ENCODE results near the gene PXDN.

PXDN gene

DNA sequence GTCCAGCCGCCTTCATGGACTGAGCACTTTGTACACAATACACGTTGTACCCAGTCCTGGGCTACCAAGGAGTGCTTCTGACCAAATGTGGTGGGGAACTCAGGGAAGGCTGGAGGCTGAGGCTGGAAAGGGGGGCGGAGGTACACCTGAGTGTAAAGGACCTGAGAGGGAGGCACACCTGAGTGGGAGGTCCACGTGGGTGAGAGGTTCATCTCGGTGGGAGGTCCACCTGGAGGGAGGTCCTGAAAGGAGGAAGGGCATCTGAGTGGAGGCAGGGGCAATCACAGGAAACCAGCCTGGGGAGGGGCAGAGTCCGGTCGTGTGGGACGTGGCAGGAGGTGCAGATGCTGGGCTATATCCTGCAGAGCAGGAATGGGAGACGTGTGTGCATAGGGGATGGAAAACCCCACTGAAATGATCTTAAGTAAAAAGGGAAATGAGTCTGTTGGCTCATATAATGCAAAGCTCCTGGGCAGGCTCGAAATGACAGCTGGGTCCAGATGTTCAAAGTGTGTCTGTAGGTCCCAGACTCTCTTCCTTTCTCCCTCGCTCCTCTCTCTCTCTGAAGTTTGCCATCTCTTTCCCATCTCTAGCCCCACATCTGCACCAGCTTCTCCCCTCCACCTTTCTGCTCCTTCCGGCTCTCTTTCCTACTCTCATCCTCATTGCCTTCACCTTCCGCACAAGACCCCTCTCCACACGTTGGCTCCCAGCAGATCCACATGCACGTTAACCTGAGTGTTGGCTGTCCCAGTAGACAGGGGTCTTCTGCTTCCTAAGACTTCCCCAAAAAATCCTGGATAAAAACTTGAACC lies 137.7 kb downstream of the PXDN start:
- Histone ChIP-seq H3K4me1 (ENCODE audit: low read depth, poor library complexity, severe bottlenecking) (no peaks in the 10 kb centered on the region), H3K27ac (no peak overlapping the region), H3K9ac (no peak overlapping the region), H3K27me3 (ENCODE audit: insufficient read depth, low read depth) (no peaks in the 10 kb centered on the region), H4K20me1 (ENCODE audit: insufficient read depth) (no peaks in the 10 kb centered on the region), H3K4me2 (no peak overlapping the region), H3K36me3 (ENCODE audit: insufficient read depth) (no peaks in the 10 kb centered on the region), H3K79me2 (ENCODE audit: insufficient read depth, low read depth) (no peaks in the 10 kb centered on the region), H3K4me3 (IDR thresholded peaks at IDR 0.05; ENCODE audit: insufficient read depth, low read depth, low read length) (no peak overlapping the region), H2AFZ (ENCODE audit: low read depth) (no peak overlapping the region)
- TF ChIP-seq, protein P1, sequence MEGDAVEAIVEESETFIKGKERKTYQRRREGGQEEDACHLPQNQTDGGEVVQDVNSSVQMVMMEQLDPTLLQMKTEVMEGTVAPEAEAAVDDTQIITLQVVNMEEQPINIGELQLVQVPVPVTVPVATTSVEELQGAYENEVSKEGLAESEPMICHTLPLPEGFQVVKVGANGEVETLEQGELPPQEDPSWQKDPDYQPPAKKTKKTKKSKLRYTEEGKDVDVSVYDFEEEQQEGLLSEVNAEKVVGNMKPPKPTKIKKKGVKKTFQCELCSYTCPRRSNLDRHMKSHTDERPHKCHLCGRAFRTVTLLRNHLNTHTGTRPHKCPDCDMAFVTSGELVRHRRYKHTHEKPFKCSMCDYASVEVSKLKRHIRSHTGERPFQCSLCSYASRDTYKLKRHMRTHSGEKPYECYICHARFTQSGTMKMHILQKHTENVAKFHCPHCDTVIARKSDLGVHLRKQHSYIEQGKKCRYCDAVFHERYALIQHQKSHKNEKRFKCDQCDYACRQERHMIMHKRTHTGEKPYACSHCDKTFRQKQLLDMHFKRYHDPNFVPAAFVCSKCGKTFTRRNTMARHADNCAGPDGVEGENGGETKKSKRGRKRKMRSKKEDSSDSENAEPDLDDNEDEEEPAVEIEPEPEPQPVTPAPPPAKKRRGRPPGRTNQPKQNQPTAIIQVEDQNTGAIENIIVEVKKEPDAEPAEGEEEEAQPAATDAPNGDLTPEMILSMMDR (conservative IDR thresholded peaks at IDR 0.05; ENCODE audit: low read depth, low read length) = no peak

DNA sequence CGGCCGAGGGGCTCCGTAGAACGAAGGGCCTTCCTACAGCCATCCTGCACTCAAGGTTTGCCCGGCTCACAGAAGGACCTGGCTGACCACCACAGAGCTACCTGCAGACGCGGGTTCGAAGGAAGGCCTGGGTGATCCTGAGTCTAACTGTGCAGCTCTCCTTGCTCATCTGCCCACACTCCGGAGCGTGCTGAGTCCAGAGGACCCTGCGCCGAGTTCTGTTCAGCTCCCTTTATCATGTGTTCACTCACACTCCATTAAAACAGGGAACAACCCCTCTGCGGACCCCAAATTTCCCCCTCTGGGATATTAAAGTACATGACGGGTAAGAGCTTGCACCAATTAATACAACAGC lies 138.3 kb downstream of the PXDN start:
- Histone ChIP-seq H3K4me2 (no peak overlapping the region), H3K4me1 (ENCODE audit: low read depth, poor library complexity, severe bottlenecking) (no peaks in the 10 kb centered on the region), H3K4me3 (IDR thresholded peaks at IDR 0.05; ENCODE audit: insufficient read depth, low read depth, low read length) (no peak overlapping the region), H3K36me3 (ENCODE audit: insufficient read depth) (no peaks in the 10 kb centered on the region), H3K9ac (no peak overlapping the region), H3K27ac (no peak overlapping the region), H3K79me2 (ENCODE audit: insufficient read depth, low read depth) (no peaks in the 10 kb centered on the region), H4K20me1 (ENCODE audit: insufficient read depth) (no peaks in the 10 kb centered on the region), H3K27me3 (ENCODE audit: insufficient read depth, low read depth) (no peaks in the 10 kb centered on the region), H2AFZ (ENCODE audit: low read depth) (no peak overlapping the region)
- TF ChIP-seq, protein P1 (conservative IDR thresholded peaks at IDR 0.05; ENCODE audit: low read depth, low read length) = no peak

DNA sequence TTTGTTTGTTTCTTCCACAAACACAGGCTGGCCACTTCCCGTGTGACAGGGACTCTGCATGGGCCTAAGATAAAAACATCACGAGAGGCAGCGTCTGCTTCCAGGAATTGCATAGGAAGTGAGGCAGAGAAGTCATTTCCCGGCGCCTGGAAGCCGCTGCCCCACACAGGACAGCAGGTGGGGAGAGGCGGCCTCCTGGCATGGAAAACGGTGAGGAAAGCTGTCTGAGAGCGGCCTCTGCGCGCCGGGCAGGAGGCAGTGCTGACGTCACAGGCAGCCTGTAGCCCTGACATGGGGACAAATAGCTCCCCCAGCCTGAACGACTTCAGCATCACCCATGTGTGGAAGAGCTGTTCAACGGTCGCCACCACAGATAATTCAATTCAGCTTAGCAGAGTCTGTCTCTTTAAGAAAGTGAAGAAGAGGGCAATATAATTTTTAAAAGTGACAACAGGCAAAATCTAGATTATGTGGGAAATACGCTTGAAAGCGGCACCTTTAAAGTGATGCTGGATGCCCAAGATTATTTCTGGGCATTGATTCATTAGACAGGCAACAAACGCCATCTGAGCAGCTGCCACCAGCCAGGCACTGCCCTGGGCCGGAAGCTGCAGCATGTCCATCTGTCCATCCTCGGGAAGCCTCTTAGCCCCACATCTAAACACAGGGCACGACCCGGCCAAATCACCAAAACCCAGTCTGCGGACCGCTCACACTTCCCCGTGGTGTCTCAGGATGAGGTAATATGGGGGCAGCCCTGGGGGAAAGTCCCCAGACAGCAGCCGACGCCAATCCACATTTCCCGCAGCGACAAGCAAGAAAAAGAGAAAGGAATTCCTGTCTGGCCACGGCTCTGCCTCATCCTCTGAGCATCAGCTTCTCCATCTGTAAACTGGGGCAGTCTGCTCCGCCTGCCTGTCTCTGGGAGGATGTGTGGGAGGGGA lies 138.9 kb downstream of the PXDN start:
- Histone ChIP-seq H3K4me3 (IDR thresholded peaks at IDR 0.05; ENCODE audit: insufficient read depth, low read depth, low read length) (no peak overlapping the region), H3K9ac (no peak overlapping the region), H3K27me3 (ENCODE audit: insufficient read depth, low read depth) (no peaks in the 10 kb centered on the region), H2AFZ (ENCODE audit: low read depth) (no peak overlapping the region), H3K79me2 (ENCODE audit: insufficient read depth, low read depth) (no peaks in the 10 kb centered on the region), H3K27ac (no peak overlapping the region), H3K36me3 (ENCODE audit: insufficient read depth) (no peaks in the 10 kb centered on the region), H3K4me1 (ENCODE audit: low read depth, poor library complexity, severe bottlenecking) (no peaks in the 10 kb centered on the region), H3K4me2 (no peak overlapping the region), H4K20me1 (ENCODE audit: insufficient read depth) (no peaks in the 10 kb centered on the region)
- TF ChIP-seq, protein P1 (conservative IDR thresholded peaks at IDR 0.05; ENCODE audit: low read depth, low read length) = no peak

DNA sequence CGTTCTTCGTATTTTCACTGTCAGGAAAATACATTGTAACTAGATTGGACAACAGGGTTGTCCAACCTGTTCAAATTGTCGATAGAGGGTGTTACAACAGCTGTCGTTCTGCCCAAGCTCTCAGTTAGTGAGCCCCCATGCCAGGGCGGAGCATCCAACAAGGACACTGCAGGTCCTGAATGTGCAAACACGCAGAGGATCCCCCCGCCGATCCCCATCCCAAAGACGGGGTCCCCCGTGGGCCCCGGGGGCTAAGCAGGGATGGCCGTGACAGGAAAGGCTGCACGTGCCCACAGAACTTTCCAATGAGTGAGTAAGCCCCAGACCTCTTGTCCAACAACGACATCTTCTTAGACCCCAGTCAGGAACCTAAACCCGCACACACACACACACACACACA lies 140.8 kb downstream of the PXDN start:
- Histone ChIP-seq H3K9ac (no peak overlapping the region), H3K79me2 (ENCODE audit: insufficient read depth, low read depth) (no peaks in the 10 kb centered on the region), H3K4me2 (no peak overlapping the region), H3K27me3 (ENCODE audit: insufficient read depth, low read depth) (no peaks in the 10 kb centered on the region), H3K4me3 (IDR thresholded peaks at IDR 0.05; ENCODE audit: insufficient read depth, low read depth, low read length) (no peak overlapping the region), H3K36me3 (ENCODE audit: insufficient read depth) (no peaks in the 10 kb centered on the region), H2AFZ (ENCODE audit: low read depth) (no peak overlapping the region), H3K4me1 (ENCODE audit: low read depth, poor library complexity, severe bottlenecking) (no peaks in the 10 kb centered on the region), H4K20me1 (ENCODE audit: insufficient read depth) (no peaks in the 10 kb centered on the region), H3K27ac (no peak overlapping the region)
- TF ChIP-seq, protein P1 (conservative IDR thresholded peaks at IDR 0.05; ENCODE audit: low read depth, low read length) = no peak
